Left ventricle myocardium superior (tissue), 1 donor: ENCODE measurements around the gene DRGX. TPM values are rescaled to one million over a fixed set of nuclear protein-coding genes. Genes with fewer than 3 reads are reported as not detected.
A peak's percentile ranks its signal among the peaks of the same experiment; 100 is the strongest.

Experiments
- ATAC-seq: fragments of 200-7000 bp; cut with Tn5 transposase; one replicate; pipeline ENCODE4 v1.9.1; 2020; ENCODE audit warnings: mild to moderate bottlenecking, moderate library complexity
- DNase-seq: peaks from one replicate; pipeline ENCODE4 v3.0.0-alpha.2; 2020
- intact Hi-C: fragments of 100-400 bp; cut with micrococcal nuclease; formaldehyde crosslinking; loops from one replicate; pipeline ENCODE4 v1.11.0; 2022
- total RNA-seq: library from RNA; stranded (reverse); fragmentation: NEBNext Ultra II Directional; extraction: Animal tissue kit (Norgen Biotek cat#: 25700); gene quantifications from one replicate; pipeline ENCODE4 v1.2.1, GENCODE V29; 2021
- donor health status: DM: no; HTN: yes; CAD: no; lungs with severe emphysema.

The DRGX gene
- total RNA-seq, 1 donor from 2014 or later = not detected

DNA sequence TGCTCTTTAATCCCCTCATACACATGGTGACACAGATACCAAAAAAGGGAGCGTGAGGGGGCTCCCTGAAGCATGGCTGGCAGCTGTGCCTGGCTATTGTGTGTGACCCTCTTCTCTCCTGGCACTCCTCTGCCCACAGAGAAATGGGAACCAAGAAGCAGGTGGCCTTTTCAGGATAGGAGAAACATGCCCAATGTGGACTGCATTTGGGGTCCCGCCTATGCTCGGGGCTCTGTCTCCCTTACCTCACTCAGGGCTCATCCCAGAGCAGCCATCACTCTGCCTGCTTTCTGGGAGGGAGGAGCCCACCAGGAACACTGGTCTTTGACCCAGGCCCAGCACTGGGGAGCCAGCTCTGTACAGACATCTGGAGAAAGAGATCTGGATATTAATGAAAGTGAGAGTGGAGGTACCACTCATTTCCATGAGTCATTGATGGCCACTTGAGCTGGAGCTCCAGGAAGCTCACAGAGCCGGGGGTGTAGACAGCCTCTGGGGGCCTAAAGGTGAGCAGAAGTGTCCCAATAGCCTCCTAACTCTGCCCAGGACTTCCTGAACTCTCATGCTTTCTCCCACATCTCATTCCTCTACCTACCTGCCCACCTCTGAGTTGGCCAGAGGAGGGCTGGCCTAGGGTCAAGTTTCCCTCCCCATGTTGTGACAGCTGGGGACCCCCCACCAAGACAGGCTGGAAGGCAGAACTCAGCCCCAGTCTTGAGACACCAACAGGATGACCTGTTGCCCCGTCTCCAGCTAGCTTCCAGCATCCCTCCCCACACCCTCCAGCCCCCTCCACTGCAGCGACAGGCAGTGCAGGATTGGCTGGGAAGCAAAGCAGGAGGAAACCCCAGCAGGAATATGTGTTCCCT, 42.6 kb downstream of the DRGX start:
- ATAC-seq = no peak
- DNase-seq = no peak
- intact Hi-C loops = no loop called here

GRCh38 chr10:49352323-49352722, 43.6 kb downstream of the DRGX start:
- DNase-seq = no peak
- no peak for ATAC-seq
- intact Hi-C loops = no loop called here

GRCh38 chr10:49351669-49352068, 44.2 kb downstream of the DRGX start:
- ATAC-seq = no peak
- no peak for DNase-seq
- intact Hi-C loops = no loop called here

DNA sequence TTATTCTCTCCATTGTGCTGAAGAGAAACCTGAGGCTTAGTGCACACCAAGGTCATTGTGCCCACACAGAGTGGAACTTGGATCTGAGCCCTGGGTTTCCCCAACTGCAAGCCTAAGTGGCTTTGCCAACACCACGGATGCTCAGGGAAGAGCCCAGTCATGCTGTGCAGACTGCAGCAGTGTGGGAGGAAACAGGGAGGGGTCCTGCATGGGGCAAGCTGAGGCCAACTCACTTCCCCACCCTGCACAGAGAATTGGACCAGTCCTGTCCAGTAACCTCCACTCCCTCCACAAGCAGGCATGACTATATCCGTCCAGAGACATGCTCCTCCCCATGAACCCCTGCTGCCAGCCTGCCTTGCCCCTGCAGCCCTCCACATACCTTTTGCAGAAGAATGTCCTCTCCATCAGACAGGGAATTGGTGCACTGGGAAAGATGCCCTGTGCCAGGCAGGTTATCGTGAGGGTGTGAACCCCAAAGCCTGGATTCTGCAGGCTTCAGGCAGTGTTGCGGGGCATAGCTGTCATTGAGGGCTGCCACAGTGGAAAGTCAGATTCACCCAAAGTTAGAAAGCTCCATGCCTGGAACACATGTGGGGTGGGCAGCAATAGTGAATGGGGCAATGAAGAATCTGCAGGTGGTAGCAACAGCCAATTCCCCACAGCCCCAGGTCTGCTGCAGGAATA, 44.9 kb downstream of the DRGX start:
- intact Hi-C loops = no loop called here
- ATAC-seq (no peak), DNase-seq (no peak)

DNA sequence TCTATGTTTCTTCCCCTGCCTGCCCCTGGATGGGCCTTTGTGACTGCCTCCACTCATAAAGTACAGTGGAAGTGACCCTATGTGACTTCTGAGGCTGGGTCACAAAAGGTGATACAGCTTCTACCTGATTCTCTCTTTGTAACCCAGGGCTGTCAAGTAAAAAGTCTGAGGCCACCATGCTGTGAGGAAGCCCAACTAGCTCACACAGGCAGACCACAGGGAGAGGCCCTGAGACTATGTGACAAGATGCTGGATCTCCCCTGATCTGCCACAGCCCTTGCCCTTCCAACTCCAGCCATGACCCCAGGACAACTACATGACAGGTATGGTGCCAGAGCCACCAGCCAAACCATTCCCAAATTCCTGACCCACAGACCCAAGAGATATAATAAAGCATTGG, 45.8 kb downstream of the DRGX start:
- no peak for DNase-seq
- intact Hi-C loops = no loop called here
- no peak for ATAC-seq

DNA sequence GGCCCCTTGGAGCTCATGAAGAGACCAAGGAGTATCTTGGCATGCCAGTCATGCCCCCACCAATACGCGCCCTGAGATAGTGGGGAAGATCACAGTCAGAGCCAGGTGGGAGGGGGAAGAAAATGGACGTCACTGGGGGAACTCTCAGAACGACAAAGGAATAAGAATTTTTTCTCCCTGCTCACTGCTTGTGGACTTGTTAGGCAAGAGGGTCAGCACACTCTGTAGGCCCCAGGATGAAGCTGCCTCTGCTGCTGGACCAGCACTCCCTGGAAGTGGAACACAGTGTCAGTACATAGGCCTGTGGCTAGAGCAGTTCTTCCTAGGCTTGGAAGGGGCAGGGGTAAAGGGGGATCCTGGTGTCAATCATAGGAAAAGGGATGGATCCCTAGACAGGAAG, 46.5 kb downstream of the DRGX start:
- intact Hi-C loops = no loop called here
- no peak for DNase-seq
- no peak for ATAC-seq

GRCh38 chr10:49348593-49348992, 47.3 kb downstream of the DRGX start:
- no peak for ATAC-seq
- DNase-seq = no peak
- intact Hi-C loops = no loop called here

- no peak for DNase-seq
- ATAC-seq = no peak
- intact Hi-C loops = no loop called here
Observed at GRCh38 chr10:49347827-49348226, 48.1 kb downstream of the DRGX start.

DNA sequence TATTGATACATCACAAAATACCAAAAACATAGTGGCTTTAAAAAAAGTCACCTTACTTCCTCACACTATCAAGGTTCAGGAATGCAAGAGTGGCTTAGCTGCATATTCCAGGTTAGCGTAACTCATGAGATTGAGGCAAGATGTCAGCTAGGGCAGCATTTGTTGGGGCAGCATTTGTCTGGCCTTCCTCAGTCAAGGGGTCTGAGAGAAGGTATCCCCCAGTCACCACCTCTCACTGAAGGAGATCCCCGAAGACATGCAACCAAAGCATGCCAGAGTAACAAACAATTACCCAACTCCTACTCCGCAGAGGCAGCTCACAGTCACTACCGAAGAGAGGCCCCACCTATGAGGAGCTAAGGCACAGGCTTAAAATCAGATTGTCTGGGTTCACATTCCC, 48.5 kb downstream of the DRGX start:
- intact Hi-C loops = no loop called here
- DNase-seq (no peak), ATAC-seq (no peak)

GRCh38 chr10:49344840-49345239, 51.0 kb downstream of the DRGX start:
- intact Hi-C loops = no loop called here
- ATAC-seq (no peak), DNase-seq (no peak)

DNA sequence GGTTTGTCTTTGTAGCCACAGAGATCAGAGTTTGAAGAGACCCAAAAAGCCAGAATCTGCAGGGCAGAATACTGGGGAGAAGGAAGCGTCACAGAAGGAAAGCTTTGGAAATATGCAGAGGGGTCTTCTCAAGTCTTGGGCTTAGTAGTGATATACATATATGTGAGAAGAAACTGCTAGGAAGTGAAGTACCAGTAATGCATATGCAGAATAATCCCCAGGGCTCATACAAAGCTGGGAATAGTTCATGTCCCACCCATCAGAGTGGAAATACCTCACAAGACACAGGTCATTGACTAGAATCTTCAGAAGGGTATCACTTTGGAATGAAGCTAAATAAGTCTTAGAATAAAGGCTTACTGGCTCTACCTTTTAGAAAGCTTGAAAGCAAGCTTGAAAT, 57.3 kb downstream of the DRGX start:
- ATAC-seq (no peak), DNase-seq (no peak)
- intact Hi-C loops = no loop called here

- DNase-seq (no peak), ATAC-seq (no peak)
Observed at GRCh38 chr10:49335364-49335972, 60.4 kb downstream of the DRGX start.

DNA sequence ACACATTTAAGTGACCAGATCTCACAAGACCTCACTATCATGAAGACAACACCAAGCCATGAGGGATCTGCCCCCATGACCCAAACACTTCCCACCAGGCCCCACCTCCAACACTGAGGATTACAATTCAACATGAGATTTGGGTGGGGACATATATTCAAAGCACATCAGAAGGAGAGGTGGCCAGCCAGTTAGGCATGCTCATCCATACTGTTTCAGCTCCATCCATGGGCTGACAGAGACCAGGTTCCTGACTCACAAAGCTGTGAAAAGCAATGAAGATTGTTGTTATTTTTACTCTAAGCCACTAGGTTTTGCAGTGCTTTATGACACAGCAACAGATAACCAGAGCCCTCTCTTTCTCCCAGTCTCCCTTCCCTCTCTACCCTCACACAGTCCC, 60.9 kb downstream of the DRGX start:
- intact Hi-C loops = no loop called here
- ATAC-seq (no peak), DNase-seq (no peak)

More at GRCh38 chr10:49335364-49335972, 60.4 kb downstream of the DRGX start:
- intact Hi-C loops = no loop called here

GRCh38 chr10:49333192-49333591, 62.7 kb downstream of the DRGX start:
- intact Hi-C loops = no loop called here
- ATAC-seq = no peak
- DNase-seq = no peak

DNA sequence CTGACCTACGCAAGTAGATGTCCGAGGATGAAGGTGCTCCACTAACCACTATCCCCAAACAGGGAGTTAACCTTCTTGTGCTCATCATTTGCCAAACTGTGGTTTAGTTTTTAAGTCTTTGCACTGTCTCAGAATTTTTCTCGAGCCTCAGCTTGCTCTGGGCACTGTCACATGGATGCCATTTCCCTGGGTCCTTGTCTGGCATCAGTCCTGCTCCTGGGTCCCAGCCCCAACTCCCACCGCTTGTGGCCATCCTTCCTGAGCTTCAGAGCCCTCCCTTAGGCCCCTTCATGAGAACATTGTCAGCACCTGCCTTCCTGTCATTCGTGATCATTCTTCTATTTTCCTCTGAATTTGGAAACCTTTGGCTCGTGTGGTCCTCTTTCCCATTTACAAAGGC, 63.1 kb downstream of the DRGX start:
- ATAC-seq (no peak), DNase-seq (no peak)

DNA sequence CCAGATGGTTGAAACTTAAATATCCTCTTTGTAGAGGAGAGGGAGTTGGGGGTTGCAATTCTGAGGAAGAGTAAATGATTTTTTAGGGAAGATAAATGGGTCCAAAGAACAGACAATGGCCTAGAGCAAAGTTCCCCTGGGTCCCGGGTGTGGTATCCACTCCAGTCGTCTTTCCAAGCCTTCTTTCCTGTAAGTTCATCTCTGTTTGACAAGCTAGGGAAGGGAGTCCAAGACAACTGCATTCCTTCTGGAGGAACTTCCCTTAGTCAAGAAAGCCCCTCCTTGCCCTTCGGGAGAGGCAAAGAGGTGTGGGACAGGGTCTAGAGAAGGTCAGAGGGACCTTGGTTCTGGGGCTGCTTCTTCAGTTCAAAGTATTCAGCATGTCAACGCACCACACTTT, 63.6 kb downstream of the DRGX start:
- intact Hi-C loops = no loop called here
- DNase-seq (no peak), ATAC-seq (no peak)

More for the DNA sequence above, 63.1 kb downstream of the DRGX start:
- intact Hi-C loops = no loop called here

GRCh38 chr10:49331431-49331830, 64.5 kb downstream of the DRGX start:
- DNase-seq = no peak
- no peak for ATAC-seq
- intact Hi-C loops = no loop called here

DNA sequence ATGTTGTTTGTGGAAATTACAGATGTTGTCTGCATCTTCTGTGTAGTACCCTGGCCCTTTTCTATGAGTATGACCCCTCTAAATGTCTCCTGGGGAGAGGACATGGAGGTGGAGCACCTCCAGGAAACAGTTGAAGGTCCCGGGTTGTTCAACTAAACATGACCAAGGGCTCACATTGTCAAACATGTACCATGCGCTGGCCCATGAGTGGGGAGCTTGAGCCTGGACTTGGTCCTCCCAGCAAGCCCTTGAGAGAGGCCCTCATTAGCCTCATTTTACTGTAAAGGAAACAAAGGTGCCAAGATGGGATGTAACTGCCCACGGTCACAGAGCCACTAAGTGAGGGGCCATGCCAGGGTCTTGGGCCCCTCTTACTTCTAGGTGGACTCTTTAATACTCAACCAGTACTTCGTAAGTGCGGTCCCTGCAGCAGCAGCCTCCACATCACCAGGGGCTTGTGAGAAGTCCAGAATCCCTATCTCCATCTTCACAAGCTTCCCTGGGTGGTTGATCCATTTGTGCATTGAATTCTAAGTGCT, 65.7 kb downstream of the DRGX start:
- no peak for DNase-seq
- intact Hi-C loops = no loop called here
- no peak for ATAC-seq

- no peak for DNase-seq
- intact Hi-C loops = no loop called here
Observed at GRCh38 chr10:49329146-49329505, 66.8 kb downstream of the DRGX start.

More at GRCh38 chr10:49329146-49329505, 66.8 kb downstream of the DRGX start:
- ATAC-seq = peak; percentile 10
